NB4 (cell line): ENCODE data around the gene RAB30.

ENCODE experiments used
- DNase-seq: peaks from one replicate; pipeline ENCODE4 v3.0.0; 2010; ENCODE audit warnings: low read depth
- H3K4me3 ChIP-seq: one replicate; pipeline ENCODE4 v1.5.1; 2011; ENCODE audit warnings: mild to moderate bottlenecking, low read depth, low read length, moderate library complexity
- MYC ChIP-seq: IDR thresholded peaks from 2 replicates; pipeline ENCODE4 v1.6.1; 2011; ENCODE audit warnings: low read depth, low read length
- POLR2A ChIP-seq: IDR thresholded peaks from 2 replicates; pipeline ENCODE4 v1.6.1; 2011; ENCODE audit warnings: mild to moderate bottlenecking; ENCODE audit not compliant: insufficient read length; ENCODE audit errors: extremely low read depth
- TF ChIP-seq, protein P1 (sequence below): IDR thresholded peaks from 2 replicates; pipeline ENCODE4 v1.6.1; 2011; ENCODE audit warnings: low read depth, low read length
- TF ChIP-seq, protein P2 (sequence below): IDR thresholded peaks from one replicate; pipeline ENCODE4 v1.5.1; 2012; ENCODE audit warnings: low read depth, low read length

Gene RAB30

DNA sequence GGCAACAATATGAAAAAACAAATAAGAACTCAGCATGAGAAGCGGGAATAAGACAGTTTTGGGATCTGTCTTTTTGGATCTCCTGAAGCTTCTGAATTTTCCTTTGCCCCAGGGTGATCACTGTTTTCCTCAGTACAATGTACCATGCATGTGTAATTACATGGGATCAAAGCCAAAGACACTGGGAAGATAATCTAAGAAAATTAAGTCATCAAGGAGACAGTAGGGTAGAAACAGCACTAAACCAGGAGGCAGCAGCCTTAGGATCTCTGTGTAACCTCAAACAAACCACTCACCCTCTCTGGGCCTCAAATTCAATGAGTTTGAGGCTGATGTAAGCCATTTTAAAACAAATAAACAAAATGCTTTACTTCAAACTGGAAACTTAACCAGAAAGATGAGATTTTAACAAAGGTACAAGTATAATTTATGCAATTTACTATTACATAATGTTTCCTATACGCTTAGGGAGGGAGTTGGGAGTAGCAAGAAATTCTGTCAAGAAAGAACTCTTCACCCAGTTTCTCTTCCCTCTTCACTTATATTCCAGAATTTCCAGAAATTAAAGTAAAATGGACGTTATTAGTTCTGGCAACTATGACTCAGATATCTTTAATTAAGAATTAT is 77.0 kb downstream of the RAB30 start:
- no peak for DNase-seq
- no peak for TF ChIP-seq MYC
- TF ChIP-seq, protein P1, sequence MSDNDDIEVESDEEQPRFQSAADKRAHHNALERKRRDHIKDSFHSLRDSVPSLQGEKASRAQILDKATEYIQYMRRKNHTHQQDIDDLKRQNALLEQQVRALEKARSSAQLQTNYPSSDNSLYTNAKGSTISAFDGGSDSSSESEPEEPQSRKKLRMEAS, result no peak
- TF ChIP-seq, protein P2, sequence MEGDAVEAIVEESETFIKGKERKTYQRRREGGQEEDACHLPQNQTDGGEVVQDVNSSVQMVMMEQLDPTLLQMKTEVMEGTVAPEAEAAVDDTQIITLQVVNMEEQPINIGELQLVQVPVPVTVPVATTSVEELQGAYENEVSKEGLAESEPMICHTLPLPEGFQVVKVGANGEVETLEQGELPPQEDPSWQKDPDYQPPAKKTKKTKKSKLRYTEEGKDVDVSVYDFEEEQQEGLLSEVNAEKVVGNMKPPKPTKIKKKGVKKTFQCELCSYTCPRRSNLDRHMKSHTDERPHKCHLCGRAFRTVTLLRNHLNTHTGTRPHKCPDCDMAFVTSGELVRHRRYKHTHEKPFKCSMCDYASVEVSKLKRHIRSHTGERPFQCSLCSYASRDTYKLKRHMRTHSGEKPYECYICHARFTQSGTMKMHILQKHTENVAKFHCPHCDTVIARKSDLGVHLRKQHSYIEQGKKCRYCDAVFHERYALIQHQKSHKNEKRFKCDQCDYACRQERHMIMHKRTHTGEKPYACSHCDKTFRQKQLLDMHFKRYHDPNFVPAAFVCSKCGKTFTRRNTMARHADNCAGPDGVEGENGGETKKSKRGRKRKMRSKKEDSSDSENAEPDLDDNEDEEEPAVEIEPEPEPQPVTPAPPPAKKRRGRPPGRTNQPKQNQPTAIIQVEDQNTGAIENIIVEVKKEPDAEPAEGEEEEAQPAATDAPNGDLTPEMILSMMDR, result no peak
- no peak for TF ChIP-seq POLR2A

DNA sequence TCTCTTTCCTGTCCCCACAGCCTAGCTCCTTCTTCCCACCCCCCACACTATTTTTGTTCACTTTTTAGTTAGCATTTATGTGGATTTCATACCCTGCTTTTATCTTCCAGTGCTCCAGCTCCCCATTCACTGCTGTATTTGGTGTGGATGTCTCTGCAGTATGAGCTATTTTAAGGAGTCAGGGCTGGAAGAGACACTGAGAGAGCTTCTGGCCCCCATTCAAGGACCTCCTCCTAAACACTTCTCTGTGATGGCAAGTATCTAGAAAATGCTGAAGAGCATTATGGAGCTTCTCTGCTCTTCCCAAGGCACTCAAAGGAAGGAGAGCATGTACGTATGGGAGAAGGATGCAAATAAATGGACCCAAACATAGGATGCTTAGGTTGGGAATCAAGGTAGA is 79.5 kb downstream of the RAB30 start:
- no peak for TF ChIP-seq POLR2A
- TF ChIP-seq, protein P2, result no peak
- no peak for TF ChIP-seq MYC
- TF ChIP-seq, protein P1, result no peak
- no peak for DNase-seq
- H3K4me3 ChIP-seq, result no peak overlapping the region

More for the DNA sequence above, 77.0 kb downstream of the RAB30 start:
- H3K4me3 ChIP-seq, result no peak overlapping the region

DNA sequence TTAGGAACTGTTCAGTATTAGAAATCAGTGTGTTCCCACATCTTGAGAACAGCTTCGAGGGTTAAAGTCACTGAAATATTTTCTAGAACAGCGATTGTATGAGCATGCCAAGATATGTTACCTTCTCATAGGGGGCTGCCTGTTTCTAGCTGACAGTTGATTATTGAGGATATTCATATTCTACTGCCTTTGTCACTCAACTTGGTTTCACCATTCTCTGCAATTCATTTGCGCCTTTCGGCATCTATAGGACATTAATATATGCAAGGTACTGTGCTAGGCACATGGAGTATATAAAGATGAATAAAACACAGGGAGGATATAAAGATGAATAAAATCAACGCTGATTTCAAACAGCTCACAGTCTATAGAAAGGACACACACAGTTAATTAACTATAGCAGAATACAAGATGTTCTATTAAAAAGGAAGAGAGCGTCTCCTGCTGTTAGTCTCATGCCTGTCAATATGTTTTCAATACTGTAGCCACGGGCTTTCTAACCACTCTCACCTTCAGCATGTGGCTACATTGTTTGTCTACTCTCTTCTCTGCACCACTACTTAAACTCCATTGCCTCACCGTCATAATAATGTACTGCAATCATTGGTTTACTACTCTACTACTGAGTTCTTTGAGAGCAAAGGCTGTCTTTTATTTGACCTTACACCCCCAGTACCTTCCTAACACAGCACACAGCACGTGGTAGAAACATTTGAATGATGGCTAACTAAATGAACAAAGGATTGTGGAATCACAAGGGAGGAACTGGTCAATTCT is 81.9 kb downstream of the RAB30 start:
- TF ChIP-seq, protein P1, result no peak
- TF ChIP-seq MYC, result no peak
- TF ChIP-seq, protein P2, result no peak
- TF ChIP-seq POLR2A, result no peak
- DNase-seq, result no peak
- H3K4me3 ChIP-seq, result no peak overlapping the region

DNA sequence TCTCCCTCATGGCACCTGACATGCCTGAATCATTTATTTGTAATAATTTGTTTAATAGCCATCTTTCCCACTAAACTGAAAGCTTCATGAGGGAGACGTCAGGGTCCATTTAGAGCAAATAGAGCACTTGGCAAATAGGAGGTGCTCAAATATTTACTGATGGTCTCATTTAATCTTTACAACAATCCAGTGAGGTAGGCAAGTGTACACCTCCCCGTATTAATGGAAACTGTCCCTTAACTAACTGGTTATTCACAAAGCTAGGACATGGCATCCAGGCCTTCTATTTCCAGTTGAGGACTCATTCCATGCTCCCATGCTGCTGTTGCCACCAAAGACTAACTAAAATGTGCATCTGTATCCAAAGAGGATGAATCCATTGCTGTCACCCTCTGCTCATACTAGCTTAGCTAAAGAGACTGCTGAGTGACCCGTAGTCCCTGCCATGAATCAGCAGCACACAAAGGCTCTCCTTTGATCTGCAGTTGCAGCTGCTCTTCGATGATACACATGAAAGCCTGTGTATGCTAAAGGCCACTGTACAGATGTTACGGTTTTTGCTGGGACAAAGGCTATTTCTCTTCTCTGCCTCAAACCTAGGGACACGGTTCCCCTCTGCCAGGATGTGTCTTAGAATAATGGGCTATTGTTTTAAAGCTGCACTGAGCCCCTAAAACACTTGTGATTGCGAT is 82.6 kb downstream of the RAB30 start:
- no peak overlapping the region for H3K4me3 ChIP-seq
- DNase-seq, result no peak
- TF ChIP-seq, protein P2, result no peak
- no peak for TF ChIP-seq MYC
- TF ChIP-seq, protein P1, result no peak
- TF ChIP-seq POLR2A, result no peak

DNA sequence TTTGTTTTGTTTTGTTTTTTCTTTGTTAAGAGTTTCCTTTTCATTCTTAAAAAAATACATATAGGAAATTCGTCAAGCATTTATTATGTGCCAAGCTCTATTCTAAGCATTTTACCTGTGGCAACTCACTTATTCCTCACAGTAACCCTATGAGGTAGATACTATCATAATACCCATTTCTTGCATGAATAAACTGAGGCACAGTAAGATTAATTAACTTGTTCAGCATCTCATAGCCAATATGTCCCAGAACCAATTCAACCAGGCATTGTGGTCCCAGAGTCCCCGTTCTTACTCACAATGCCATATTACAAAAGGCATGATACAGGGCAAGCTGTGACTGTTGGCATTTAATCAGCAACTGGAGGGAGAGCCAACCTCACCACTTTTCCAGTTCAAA is 83.7 kb downstream of the RAB30 start:
- DNase-seq, result no peak
- TF ChIP-seq, protein P1, result no peak
- TF ChIP-seq, protein P2, result no peak
- no peak for TF ChIP-seq MYC
- no peak for TF ChIP-seq POLR2A
- H3K4me3 ChIP-seq, result no peak overlapping the region
